Panc1 (cell line): ENCODE results near the gene CLMP.

Experiments
- CTCF ChIP-seq: fragments of 450-650 bp; IDR thresholded peaks from 2 replicates; pipeline ENCODE4 v1.5.1; 2017; ENCODE audit warnings: mild to moderate bottlenecking
- POLR2AphosphoS5 ChIP-seq: IDR thresholded peaks from 2 replicates; pipeline ENCODE4 v1.6.1; 2012; ENCODE audit warnings: mild to moderate bottlenecking, low read depth, low read length, moderate library complexity
- REST ChIP-seq, 2 experiments: IDR thresholded peaks; 2 replicates each; pipeline ENCODE4 v1.6.1; 2011 to 2012; ENCODE audit warnings: low read depth in 2 of 2, control low read depth in 1 of 2, low read length in 1 of 2, mild to moderate bottlenecking in 1 of 2, moderate library complexity in 1 of 2; ENCODE audit not compliant: insufficient read depth in 1 of 2
- TCF7L2 ChIP-seq: IDR thresholded peaks from 2 replicates; pipeline ENCODE4 v1.6.1; 2011; ENCODE audit warnings: mild to moderate bottlenecking, low read depth, low read length, inconsistent platforms

GRCh38 chr11:123190518-123190917 is 4.5 kb downstream of the CLMP start:
- TF ChIP-seq CTCF = no peak
- no peak for TF ChIP-seq REST (IDR thresholded peaks at IDR 0.05; ENCODE audit: insufficient read depth in 1 of 2, low read depth in 2 of 2, low read length in 1 of 2)
- no peak for TF ChIP-seq POLR2AphosphoS5
- no peak for TF ChIP-seq TCF7L2
